Prostate gland (tissue), 2 donors: ENCODE data around the gene MBD3L2.

Experiments
- CTCF ChIP-seq, 4 experiments: fragments of 200-600 bp in 2 of 4; fragments of 450-650 bp in 2 of 4; sonication (generic) in 2 of 4; IDR thresholded peaks; 1 replicate in 3 of 4; 2 replicates in 1 of 4; pipeline ENCODE4 v1.5.1; 2016 to 2019; ENCODE audit warnings: antibody characterized with exemption in 4 of 4, mild to moderate bottlenecking in 2 of 4, moderate library complexity in 2 of 4
- POLR2A ChIP-seq: fragments of 450-650 bp; IDR thresholded peaks from one replicate; pipeline ENCODE4 v1.6.1; 2016; ENCODE audit warnings: antibody characterized with exemption, mild to moderate bottlenecking
- POLR2AphosphoS5 ChIP-seq: sonication (generic); formaldehyde crosslinking; IDR thresholded peaks from one replicate; pipeline ENCODE4 v1.6.1; 2017; ENCODE audit warnings: antibody characterized with exemption

- no peak for TF ChIP-seq POLR2A
- no peak for TF ChIP-seq CTCF (IDR thresholded peaks at IDR 0.05)
- no peak for TF ChIP-seq POLR2AphosphoS5
These were observed 41.3 kb upstream of the MBD3L2 start for GRCh38 chr19:7007859-7008258.
